ENCODE data around the gene NFXL1. TPM values are rescaled to one million over a fixed set of nuclear protein-coding genes. Genes with fewer than 3 reads are reported as not detected.

The NFXL1 gene
- total RNA-seq, 4 donors from 2014 or later, result 10.7 to 33.2 (median 12.5) TPM

- no peak overlapping the region for H3K4me3 ChIP-seq (ENCODE audit: low read depth, poor library complexity, severe bottlenecking)
- intact Hi-C loops (cut with DNase I; ENCODE audit: low total_unique reads), result no loop called here
- DNase-seq (ENCODE audit: low spot score in 2 of 2), result no peak
- TF ChIP-seq CTCF (IDR thresholded peaks at IDR 0.05) (no peak), POLR2A (IDR thresholded peaks at IDR 0.05) (no peak)
- WGBS, 2 donors, result 0 to 30% methylated on average over 1 of the region's 1 CpG
Observed at GRCh38 chr4:47907089-47907646, 7.2 kb downstream of the NFXL1 start.

GRCh38 chr4:47899639-47900038, 14.7 kb downstream of the NFXL1 start:
- DNase-seq (ENCODE audit: low spot score in 2 of 2), result no peak
- no peak overlapping the region for H3K4me3 ChIP-seq (ENCODE audit: low read depth, poor library complexity, severe bottlenecking)
- TF ChIP-seq POLR2A (IDR thresholded peaks at IDR 0.05), result no peak
- TF ChIP-seq CTCF (IDR thresholded peaks at IDR 0.05), result no peak
- 70 to 74% methylated on average over 1 of the region's 1 CpG for WGBS, 2 donors
- intact Hi-C loops (cut with DNase I; ENCODE audit: low total_unique reads), result no loop called here

DNA sequence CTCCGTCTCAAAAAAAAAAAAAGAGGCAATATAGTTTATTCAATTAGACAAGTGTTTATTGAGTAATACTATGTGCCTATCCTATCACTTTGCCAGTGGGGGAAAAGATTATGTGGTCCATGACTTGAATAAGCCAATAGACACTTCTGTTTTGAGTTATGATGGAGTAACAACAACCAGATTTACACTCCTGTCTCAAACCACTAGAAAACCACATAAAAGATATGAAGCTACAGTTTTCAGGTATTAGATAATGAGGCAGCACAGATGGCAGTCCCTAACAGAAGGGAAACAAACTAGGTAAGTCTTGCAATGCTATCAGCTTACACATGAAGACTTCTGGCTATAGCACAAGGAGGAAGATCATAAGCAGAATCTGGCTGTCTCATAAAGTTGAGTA, 22.5 kb downstream of the NFXL1 start:
- TF ChIP-seq POLR2A (IDR thresholded peaks at IDR 0.05) (no peak), CTCF (IDR thresholded peaks at IDR 0.05) (no peak)
- 83 to 85% methylated on average over 1 of the region's 1 CpG for WGBS, 2 donors
- no peak overlapping the region for H3K4me3 ChIP-seq (ENCODE audit: low read depth, poor library complexity, severe bottlenecking)
- DNase-seq (ENCODE audit: low spot score in 2 of 2), result no peak
- intact Hi-C loops (cut with DNase I; ENCODE audit: low total_unique reads), result no loop called here

- DNase-seq (ENCODE audit: low spot score in 2 of 2), result no peak
- intact Hi-C loops (cut with DNase I; ENCODE audit: low total_unique reads), result no loop called here
- no peak overlapping the region for H3K4me3 ChIP-seq (ENCODE audit: low read depth, poor library complexity, severe bottlenecking)
- TF ChIP-seq POLR2A (IDR thresholded peaks at IDR 0.05) (no peak), CTCF (IDR thresholded peaks at IDR 0.05) (no peak)
- WGBS, 2 donors, result 88 to 91% methylated on average over 3 of the region's 3 CpGs
Observed at GRCh38 chr4:47882228-47882627, 32.2 kb downstream of the NFXL1 start.

DNA sequence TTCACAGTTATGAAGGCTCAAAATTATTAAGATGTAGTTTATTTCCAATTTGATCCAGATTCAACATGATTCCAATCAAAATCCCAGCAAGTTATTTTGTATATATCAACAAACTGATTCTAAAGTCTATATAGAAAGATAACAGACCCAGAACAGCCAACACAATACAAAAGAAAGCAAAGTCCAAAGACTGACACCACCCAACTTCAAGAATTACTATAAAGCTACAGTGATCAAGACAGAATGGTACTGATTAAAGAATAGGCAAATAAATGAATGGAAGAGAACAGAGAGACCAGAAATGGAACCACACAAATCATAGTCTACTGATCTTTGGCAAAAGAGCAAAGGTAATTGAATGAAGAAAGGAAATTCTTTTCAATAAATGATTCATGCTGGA, 34.9 kb downstream of the NFXL1 start:
- intact Hi-C loops (cut with DNase I; ENCODE audit: low total_unique reads), result no loop called here
- TF ChIP-seq CTCF (IDR thresholded peaks at IDR 0.05), result no peak
- no peak for TF ChIP-seq POLR2A (IDR thresholded peaks at IDR 0.05)
- no peak overlapping the region for H3K4me3 ChIP-seq (ENCODE audit: low read depth, poor library complexity, severe bottlenecking)
- no peak for DNase-seq (ENCODE audit: low spot score in 2 of 2)
